ENCODE data around the gene SCAPER.
"Not testable (repeated sequence)": the region's sequence is repeated elsewhere in the genome, so short reads cannot be mapped to it uniquely, and the experiment has no call there.

The SCAPER gene

DNA sequence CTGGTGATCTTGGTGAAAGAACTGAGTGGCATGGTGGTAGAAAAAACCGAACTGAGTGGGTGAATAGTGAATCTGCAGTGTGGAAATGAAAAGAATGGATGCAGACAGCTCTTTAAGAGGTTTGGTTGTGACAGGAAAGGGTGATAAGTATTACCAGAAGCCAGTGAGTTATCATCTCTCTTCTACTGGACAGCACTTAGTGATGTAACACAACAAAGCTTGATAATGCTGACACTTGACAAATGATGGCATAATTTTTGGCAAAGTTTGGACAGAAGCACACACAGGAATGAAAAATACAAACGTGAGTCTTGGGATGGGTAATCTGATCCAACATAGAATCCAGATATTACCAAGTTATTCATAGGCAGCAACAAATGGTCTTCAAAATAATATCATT lies 456.4 kb downstream of the SCAPER start:
- in situ Hi-C loops (cut with HindIII; ENCODE audit: low sequenced_read_pairs): loop anchor here (10.0 kb wide), 2 partner anchors 74 to 526 kb away; no protein-coding TSS in a partner anchor

- in situ Hi-C loops (cut with HindIII; ENCODE audit: low sequenced_read_pairs): loop anchor here (10.0 kb wide), 2 partner anchors 73 to 527 kb away; no protein-coding TSS in a partner anchor
Observed at GRCh38 chr15:76447728-76448441, 457.3 kb downstream of the SCAPER start.

DNA sequence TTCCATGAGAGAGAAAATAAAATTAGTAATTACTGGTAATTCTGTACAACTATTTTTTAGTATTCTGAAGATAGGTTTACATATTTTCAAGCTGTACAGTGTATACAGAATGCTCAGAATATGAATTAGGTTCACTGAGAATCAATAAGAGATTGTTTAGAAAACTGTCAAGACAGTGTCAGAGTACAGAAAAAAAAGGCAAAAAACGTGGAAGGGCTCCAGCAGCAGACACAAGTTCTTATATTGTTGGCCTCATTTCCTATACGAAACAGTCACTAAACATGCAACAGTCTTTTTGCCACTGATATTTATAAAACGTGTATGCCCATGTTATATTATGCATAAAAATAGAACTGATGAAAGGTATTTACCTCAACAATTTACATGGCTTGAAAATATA lies 464.7 kb downstream of the SCAPER start:
- in situ Hi-C loops (cut with HindIII; ENCODE audit: low sequenced_read_pairs): loop anchor here (10.0 kb wide), 2 partner anchors 66 to 534 kb away; no protein-coding TSS in a partner anchor

DNA sequence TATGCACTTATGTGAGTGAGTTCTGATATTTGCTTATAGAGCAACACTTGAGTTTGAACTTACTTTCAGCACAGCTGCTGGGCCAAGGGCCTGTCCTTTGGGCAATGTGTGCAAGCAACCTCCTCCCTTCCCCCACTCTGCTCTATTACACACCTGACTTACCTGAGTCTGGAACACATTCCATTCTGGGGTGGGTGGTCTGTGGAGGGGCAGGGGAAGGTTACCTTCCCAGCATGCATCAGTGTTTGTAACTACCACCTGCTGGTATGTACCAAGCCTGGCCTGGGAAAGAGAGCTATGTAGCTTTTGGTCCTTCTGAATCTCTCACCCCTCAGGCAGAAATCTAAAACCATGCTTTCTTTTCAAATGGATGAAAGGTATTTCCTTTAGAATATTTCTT lies 465.6 kb downstream of the SCAPER start:
- in situ Hi-C loops (cut with HindIII; ENCODE audit: low sequenced_read_pairs): no loop called here

- in situ Hi-C loops (cut with HindIII; ENCODE audit: low sequenced_read_pairs): no loop called here
Observed at GRCh38 chr15:76433798-76434400, 471.2 kb downstream of the SCAPER start.

- in situ Hi-C loops (cut with HindIII; ENCODE audit: low sequenced_read_pairs): not testable (repeated sequence)
Observed at GRCh38 chr15:76433036-76433435, 472.1 kb downstream of the SCAPER start.

GRCh38 chr15:76432604-76433003 lies 472.5 kb downstream of the SCAPER start:
- in situ Hi-C loops (cut with HindIII; ENCODE audit: low sequenced_read_pairs): no loop called here

- in situ Hi-C loops (cut with HindIII; ENCODE audit: low sequenced_read_pairs): no loop called here
Observed at GRCh38 chr15:76431971-76432370, 473.2 kb downstream of the SCAPER start.

GRCh38 chr15:76430711-76431110 lies 474.4 kb downstream of the SCAPER start:
- in situ Hi-C loops (cut with HindIII; ENCODE audit: low sequenced_read_pairs): not testable (repeated sequence)

GRCh38 chr15:76429661-76430060 lies 475.5 kb downstream of the SCAPER start:
- in situ Hi-C loops (cut with HindIII; ENCODE audit: low sequenced_read_pairs): no loop called here

DNA sequence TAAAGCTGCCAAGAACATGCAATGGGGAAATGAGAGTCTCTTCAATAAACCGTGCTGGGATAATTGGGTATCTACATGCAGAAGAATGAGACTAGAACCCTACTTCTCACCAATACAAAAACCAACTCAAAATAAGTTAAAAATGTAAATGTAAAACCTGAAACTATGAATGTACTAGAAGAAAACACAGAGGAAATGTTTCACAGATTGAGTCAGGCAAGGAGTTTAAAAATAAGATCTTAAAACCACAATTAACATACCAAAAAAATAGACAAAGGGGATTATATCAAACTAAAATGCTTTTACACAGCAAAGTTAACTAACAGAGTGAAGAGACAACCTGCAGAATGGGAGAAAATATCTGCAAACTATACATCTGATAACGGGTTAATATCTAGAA lies 478.2 kb downstream of the SCAPER start:
- in situ Hi-C loops (cut with HindIII; ENCODE audit: low sequenced_read_pairs): no loop called here

DNA sequence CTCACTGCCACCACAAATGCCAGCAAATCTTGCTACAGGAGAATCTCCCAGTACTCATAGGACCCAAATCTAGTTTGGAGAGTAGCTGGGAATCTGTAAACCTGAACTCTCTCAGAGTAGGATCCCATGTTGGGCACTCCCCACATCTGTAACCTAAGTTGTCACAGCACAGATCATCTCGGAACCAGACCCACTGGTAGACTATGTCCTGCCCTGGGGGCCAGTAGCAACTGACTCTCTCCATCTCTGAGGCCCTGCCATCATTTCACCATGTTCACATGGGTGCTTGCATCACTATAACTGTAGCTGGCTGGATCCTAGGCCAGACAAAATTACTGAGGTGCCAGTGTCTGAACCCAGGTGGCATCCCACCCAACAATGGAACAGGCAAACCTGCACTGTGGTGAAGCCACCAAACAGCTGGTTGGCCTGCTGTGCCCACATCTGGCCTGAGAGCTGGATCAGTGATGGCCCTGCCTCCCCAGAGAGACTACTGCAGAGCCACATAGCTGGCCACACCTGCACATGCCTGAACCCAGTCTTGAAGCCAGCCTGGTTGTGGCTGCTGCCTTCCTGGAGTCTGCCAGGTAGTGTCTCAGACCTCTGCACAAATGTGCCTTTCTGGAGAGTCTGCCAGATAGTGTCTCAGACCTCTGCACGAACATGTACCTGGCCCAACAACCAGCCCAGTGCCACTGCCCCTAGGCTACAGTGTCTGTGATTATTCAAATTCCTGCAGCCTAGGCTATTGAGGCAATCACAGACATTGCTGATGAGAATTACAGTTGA lies 486.6 kb downstream of the SCAPER start:
- in situ Hi-C loops (cut with HindIII; ENCODE audit: low sequenced_read_pairs): no loop called here

DNA sequence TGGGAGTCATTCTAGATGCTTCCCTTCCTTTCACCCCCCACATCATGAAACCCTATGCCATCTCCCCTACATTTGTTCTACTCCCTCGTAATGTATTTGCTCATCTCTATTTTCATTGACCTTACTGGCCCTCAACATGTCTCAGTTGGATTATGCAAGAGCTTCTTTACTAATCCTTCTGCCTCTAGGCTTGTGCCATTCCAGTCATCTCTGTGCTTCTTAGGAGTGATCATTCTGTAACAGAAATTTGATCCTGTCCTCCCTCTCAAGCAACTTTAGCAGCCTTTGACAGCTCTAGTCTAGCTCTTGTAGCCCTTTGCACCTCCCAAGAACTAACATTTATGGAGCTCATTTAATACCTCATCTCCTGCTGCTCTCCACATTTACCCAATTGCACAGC lies 503.9 kb downstream of the SCAPER start:
- in situ Hi-C loops (cut with HindIII; ENCODE audit: low sequenced_read_pairs): no loop called here

DNA sequence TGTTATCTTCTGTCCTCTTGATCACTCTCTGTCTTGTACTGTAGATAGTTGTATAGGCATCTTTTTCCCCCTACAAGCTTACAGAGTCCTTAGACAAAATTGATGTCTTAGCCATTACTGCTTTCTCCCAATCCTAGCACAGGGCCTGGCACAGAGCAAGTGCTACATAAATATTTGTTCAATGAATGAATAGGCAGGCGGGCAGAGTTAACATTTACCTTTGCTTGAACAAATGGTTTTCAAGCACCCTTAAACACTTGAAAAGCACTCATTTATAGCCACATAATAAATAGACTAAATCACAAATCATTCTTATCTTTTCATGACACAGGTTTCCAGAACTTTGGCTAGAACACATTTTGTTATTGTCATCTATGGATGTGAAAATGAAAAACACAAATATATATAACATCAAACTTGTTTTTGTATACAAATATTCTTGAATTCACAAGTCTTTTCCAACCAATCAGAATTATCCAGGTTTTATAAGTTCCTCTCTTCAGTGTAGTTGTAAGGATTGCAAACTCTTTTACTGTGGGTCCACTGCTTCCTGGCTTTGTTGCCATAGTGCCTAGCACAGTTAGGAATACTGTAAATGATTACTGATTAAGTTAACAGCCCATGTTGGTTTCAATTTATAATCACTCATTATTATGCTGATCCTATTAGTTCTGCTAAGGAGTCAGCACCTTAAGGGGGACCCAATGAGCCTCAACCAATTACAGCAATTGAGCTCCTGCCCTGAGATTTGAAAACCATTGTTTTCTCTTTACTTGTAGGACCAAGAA lies 506.6 kb downstream of the SCAPER start:
- in situ Hi-C loops (cut with HindIII; ENCODE audit: low sequenced_read_pairs): no loop called here

- in situ Hi-C loops (cut with HindIII; ENCODE audit: low sequenced_read_pairs): no loop called here
Observed at GRCh38 chr15:76393614-76394013, 511.5 kb downstream of the SCAPER start.

- in situ Hi-C loops (cut with HindIII; ENCODE audit: low sequenced_read_pairs): no loop called here
Observed at GRCh38 chr15:76391847-76392246, 513.3 kb downstream of the SCAPER start.

DNA sequence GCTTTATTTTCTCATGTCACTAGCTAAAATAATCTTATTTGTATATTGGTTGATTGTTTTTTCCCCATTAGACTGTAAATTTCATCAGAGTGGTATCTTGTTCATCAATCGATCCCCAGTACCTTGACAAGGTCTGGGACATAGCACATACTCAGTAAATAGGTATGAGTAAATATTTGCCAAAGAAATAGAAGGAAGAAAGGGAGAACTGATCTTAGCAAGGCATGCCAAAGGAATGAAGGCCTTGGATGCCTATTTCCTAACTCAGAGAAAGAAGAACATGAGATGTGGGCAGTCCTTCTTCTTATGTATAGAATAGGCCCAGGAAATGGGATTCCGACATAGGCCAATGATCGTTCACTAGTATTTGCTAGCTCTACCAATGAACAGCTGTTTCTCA lies 513.8 kb downstream of the SCAPER start:
- in situ Hi-C loops (cut with HindIII; ENCODE audit: low sequenced_read_pairs): no loop called here

DNA sequence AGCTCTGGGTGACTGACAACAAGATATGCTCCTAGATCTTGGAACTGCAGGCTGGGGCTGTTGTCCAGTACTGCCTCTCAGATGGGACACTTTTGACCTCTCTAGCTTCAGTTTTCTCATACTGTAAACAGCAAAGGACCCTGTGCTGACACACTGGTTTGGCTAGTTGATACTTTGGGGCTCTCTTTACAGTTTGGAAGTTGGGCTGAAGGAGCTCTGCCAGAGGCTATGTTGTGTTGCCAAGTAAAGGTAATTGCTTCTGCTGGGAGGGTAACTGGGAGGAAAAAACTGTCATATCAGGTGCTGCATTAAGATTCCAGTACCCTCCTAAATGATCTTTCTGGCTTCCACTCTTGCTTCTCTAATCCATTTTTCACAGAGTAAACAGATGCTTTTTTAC lies 514.6 kb downstream of the SCAPER start:
- in situ Hi-C loops (cut with HindIII; ENCODE audit: low sequenced_read_pairs): no loop called here

- in situ Hi-C loops (cut with HindIII; ENCODE audit: low sequenced_read_pairs): no loop called here
Observed at GRCh38 chr15:76386926-76387325, 518.2 kb downstream of the SCAPER start.

DNA sequence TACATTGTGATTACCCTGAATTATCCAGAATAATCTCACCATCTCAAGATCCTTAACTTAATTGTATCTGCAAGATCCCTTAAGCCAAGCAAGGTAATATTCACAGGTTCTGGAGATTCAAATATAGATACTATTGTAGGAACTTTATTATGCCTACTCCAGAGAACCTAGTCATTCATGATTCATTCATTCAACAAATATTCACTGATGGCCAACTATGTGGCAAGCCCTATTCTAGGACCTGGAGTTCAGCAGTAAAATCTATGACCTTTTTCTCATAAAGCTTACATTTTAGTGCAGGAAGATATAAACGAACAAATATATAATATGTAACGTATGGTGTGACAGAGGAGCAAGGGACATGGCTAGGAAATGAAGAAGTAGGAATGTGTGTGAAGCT lies 519.0 kb downstream of the SCAPER start:
- in situ Hi-C loops (cut with HindIII; ENCODE audit: low sequenced_read_pairs): no loop called here

GRCh38 chr15:76384409-76384808 lies 520.7 kb downstream of the SCAPER start:
- in situ Hi-C loops (cut with HindIII; ENCODE audit: low sequenced_read_pairs): no loop called here
